CMK (cell line): ENCODE measurements around the gene KIAA2012.

Experiments used
- DNase-seq: peaks from one replicate; pipeline ENCODE4 v3.0.0-alpha.2; 2010; ENCODE audit warnings: low read depth

The KIAA2012 gene

GRCh38 chr2:202072737-202073401 is at the start of gene KIAA2012:
Gene KIAA2012 (plus strand): TSS chr2:202073255. CDS start chr2:202073628, 373 bp downstream.
- no peak for DNase-seq

GRCh38 chr2:202023904-202024266 is 49.2 kb upstream of the KIAA2012 start:
- DNase-seq = no peak

DNA sequence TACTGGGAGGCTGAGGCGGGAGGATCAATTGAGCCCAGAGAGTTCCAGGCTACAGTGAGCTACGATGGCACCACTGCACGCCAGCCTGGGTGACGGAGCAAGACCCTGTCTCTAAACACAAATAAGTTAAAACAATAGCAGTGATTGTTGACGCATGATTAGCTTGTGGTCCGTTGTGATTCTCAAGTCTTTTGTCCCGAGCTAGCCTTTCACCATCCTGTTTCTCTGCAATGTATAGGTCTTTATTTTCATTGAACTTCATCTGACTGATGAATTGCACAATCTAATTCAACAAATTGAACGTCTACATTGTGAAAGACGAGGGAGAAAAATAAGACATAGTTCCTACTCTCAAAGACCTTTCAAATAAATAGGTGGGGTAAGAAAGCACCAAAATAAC is 48.2 kb upstream of the KIAA2012 start:
- no peak for DNase-seq

DNA sequence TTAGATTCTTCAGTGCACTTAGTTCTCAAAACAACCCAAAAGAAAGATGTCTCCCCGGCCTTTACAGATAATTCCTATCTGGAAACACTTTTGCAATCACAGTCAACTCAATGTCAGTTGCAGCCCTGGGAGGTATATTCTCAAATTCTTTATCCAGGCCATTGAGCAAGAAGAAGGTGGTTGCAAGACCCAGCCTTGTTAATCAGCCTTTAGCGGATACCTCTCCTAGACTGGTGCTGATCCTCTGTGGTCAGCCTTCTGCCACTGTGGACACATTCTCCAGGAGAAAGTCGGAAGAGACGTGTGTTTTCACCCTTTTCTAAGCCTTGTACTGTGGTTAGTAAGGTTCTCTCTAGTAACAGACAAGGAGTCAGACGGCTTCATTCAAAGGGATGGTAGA is 47.2 kb upstream of the KIAA2012 start:
- no peak for DNase-seq

DNA sequence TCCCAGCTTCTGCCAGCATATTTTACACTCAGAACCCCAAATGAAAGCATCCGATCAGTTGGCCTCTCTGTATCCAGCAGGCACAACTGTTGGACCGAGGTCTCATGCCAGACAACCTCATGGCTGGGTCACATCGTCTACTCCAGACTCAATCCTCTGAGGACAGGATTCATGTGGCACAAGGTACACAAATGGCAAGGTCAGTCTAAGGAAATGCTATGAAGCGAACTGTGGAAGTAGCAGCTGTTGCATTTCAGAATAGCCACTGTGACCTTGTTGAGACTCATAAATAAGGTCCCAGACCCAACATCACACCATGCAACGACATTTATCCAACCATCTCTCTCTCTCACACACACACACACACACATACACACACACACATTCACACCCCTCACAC is 46.5 kb upstream of the KIAA2012 start:
- no peak for DNase-seq

- no peak for DNase-seq
Measured at GRCh38 chr2:202030691-202031090, 42.4 kb upstream of the KIAA2012 start.

DNA sequence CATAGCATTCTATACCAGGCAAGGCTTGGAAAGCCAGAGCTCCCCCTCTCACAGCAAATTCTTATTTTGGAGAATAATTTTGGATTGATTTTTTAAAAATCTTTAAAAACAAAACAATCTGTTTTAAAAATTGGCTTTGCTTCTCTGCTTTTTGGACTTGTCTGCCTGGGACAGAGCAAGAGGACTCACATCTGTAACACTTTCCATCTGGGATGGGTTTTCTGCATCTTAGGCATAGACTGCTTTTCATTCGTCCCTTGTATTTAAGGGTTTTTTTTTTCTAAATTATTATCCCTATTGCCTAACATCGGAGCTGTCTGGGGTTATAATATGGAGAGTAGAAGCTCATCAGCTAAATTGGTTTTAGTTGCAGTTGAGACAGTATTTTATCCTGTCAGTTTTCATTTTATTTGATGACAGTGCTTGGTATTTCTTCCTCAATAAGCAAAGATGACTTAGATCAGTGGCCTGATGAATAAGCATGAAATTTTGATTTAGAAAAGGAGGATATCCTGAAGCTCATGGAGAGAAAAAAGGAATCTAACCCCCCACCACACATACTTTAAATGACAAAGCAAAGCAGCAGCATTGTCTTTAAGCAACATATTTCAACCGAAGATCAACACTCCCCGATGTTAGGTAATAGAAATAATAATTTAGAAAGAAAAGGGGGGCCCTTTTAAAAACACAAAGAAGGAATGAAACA is 41.7 kb upstream of the KIAA2012 start:
- DNase-seq = no peak

GRCh38 chr2:202032846-202033316 is 40.2 kb upstream of the KIAA2012 start:
- DNase-seq = peak; percentile 33

GRCh38 chr2:202033317-202034248 is 39.5 kb upstream of the KIAA2012 start, which contains the start of gene FZD7:
Gene FZD7 (plus strand): TSS chr2:202033855. CDS start chr2:202034648, 793 bp downstream.
- DNase-seq = peak; percentile 72

- no peak for DNase-seq
Measured at GRCh38 chr2:202034249-202035088, 38.6 kb upstream of the KIAA2012 start.

DNA sequence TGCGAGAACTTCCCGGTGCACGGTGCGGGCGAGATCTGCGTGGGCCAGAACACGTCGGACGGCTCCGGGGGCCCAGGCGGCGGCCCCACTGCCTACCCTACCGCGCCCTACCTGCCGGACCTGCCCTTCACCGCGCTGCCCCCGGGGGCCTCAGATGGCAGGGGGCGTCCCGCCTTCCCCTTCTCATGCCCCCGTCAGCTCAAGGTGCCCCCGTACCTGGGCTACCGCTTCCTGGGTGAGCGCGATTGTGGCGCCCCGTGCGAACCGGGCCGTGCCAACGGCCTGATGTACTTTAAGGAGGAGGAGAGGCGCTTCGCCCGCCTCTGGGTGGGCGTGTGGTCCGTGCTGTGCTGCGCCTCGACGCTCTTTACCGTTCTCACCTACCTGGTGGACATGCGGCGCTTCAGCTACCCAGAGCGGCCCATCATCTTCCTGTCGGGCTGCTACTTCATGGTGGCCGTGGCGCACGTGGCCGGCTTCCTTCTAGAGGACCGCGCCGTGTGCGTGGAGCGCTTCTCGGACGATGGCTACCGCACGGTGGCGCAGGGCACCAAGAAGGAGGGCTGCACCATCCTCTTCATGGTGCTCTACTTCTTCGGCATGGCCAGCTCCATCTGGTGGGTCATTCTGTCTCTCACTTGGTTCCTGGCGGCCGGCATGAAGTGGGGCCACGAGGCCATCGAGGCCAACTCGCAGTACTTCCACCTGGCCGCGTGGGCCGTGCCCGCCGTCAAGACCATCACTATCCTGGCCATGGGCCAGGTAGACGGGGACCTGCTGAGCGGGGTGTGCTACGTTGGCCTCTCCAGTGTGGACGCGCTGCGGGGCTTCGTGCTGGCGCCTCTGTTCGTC is 37.7 kb upstream of the KIAA2012 start:
- no peak for DNase-seq

DNA sequence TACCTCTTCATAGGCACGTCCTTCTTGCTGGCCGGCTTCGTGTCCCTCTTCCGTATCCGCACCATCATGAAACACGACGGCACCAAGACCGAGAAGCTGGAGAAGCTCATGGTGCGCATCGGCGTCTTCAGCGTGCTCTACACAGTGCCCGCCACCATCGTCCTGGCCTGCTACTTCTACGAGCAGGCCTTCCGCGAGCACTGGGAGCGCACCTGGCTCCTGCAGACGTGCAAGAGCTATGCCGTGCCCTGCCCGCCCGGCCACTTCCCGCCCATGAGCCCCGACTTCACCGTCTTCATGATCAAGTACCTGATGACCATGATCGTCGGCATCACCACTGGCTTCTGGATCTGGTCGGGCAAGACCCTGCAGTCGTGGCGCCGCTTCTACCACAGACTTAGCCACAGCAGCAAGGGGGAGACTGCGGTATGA is 37.1 kb upstream of the KIAA2012 start:
- DNase-seq = no peak

- DNase-seq = no peak
Measured at GRCh38 chr2:202036601-202037037, 36.4 kb upstream of the KIAA2012 start.

DNA sequence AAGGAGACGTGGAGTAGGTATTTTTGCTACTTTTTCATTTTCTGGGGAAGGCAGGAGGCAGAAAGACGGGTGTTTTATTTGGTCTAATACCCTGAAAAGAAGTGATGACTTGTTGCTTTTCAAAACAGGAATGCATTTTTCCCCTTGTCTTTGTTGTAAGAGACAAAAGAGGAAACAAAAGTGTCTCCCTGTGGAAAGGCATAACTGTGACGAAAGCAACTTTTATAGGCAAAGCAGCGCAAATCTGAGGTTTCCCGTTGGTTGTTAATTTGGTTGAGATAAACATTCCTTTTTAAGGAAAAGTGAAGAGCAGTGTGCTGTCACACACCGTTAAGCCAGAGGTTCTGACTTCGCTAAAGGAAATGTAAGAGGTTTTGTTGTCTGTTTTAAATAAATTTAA is 36.0 kb upstream of the KIAA2012 start:
- no peak for DNase-seq

GRCh38 chr2:202038471-202039277 is 34.4 kb upstream of the KIAA2012 start:
- no peak for DNase-seq

- no peak for DNase-seq
Measured at GRCh38 chr2:202039278-202040078, 33.6 kb upstream of the KIAA2012 start.

DNA sequence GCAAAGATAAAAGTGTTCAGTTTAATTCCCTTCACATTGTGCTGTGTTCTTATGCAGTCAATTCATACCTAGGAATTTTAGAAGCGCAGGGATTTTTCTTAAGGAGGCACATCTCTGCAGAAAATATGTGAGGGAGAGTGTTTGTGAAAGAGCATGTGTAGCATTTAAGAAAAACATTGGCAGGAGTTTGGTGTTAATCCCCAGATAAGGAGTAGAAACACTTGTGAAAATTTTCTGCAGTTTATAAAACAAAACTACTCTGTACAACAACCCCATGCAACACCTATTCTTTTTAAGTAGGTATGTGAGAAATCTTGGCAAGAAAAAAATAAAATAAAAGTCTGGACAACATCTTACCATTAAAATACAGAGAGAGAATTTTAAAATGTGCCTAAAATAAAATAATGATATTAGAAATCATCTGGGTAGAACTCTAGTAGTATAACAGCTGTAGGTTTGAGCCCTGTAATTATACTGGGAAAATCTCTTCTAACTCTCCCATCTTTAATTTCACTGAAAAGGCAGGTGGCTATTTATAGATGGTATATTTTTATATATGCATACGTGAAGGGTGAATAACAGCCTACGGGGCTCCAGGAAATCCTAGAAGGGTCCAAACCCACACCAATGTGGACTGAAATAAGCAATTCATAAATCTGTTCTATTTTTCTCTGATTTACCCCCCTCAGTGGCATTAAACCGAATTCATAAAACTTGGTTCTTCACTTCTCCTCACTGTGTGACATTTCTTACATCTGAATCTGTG is 32.8 kb upstream of the KIAA2012 start:
- no peak for DNase-seq

- no peak for DNase-seq
Measured at GRCh38 chr2:202042444-202042843, 30.6 kb upstream of the KIAA2012 start.
